OCI-LY1 (cell line): ENCODE data around the gene FSTL3.

Experiments
- H2AFZ ChIP-seq: fragments of 200-600 bp; sonication (generic), shearing (Covaris generic); 2 replicates; pipeline ENCODE4 v1.6.0; 2014; ENCODE audit warnings: antibody characterized with exemption, mild to moderate bottlenecking, low read length
- H3F3A ChIP-seq: fragments of 200-600 bp; sonication (generic), shearing (Covaris generic); 2 replicates; pipeline ENCODE4 v1.6.0; 2014; ENCODE audit warnings: mild to moderate bottlenecking, antibody characterized with exemption, low read length, moderate library complexity; ENCODE audit not compliant: insufficient read depth
- H3K27ac ChIP-seq: fragments of 200-600 bp; sonication (generic); 2 replicates; pipeline ENCODE4 v1.5.1; 2014; ENCODE audit warnings: low read length, mixed run types, mild to moderate bottlenecking, low read depth; ENCODE audit not compliant: poor library complexity, severe bottlenecking
- H3K27me3 ChIP-seq: fragments of 200-600 bp; sonication (generic); 2 replicates; pipeline ENCODE4 v1.6.0; 2014; ENCODE audit warnings: antibody characterized with exemption, mild to moderate bottlenecking, low read length, moderate library complexity; ENCODE audit not compliant: insufficient read depth
- H3K36me3 ChIP-seq: fragments of 200-600 bp; sonication (generic); 2 replicates; pipeline ENCODE4 v1.6.1; 2014; ENCODE audit warnings: mild to moderate bottlenecking, antibody characterized with exemption, low read length, moderate library complexity, mixed read lengths; ENCODE audit not compliant: insufficient read depth
- H3K4me1 ChIP-seq: fragments of 200-600 bp; sonication (generic); 2 replicates; pipeline ENCODE4 v1.5.1; 2014; ENCODE audit warnings: mild to moderate bottlenecking, low read length, moderate library complexity; ENCODE audit not compliant: insufficient read depth, severe bottlenecking
- H3K4me2 ChIP-seq: fragments of 200-600 bp; sonication (generic), shearing (Covaris generic); 2 replicates; pipeline ENCODE4 v1.6.1; 2014; ENCODE audit warnings: low read length
- H3K4me3 ChIP-seq: fragments of 200-600 bp; sonication (generic); 2 replicates; pipeline ENCODE4 v1.5.1; 2014; ENCODE audit warnings: low read length, low read depth, mild to moderate bottlenecking, mixed read lengths; ENCODE audit not compliant: poor library complexity, severe bottlenecking
- H3K79me2 ChIP-seq: fragments of 200-600 bp; shearing (Covaris generic); 2 replicates; pipeline ENCODE4 v1.6.1; 2016; ENCODE audit warnings: mixed run types, low read length, mixed read lengths; ENCODE audit not compliant: insufficient read depth
- H3K9ac ChIP-seq: fragments of 200-600 bp; sonication (generic), shearing (Covaris generic); 2 replicates; pipeline ENCODE4 v1.6.1; 2014; ENCODE audit warnings: mild to moderate bottlenecking, low read length, mixed read lengths
- H3K9me2 ChIP-seq: fragments of 200-600 bp; sonication (generic), shearing (Covaris generic); 2 replicates; pipeline ENCODE4 v1.6.1; 2014; ENCODE audit warnings: low read depth, mild to moderate bottlenecking, low read length, mixed read lengths
- H3K9me3 ChIP-seq: fragments of 200-600 bp; shearing (Covaris generic); 2 replicates; pipeline ENCODE4 v1.6.1; 2014; ENCODE audit warnings: low read length, mixed read lengths
- H4K20me1 ChIP-seq: fragments of 200-600 bp; sonication (generic), shearing (Covaris generic); 2 replicates; pipeline ENCODE4 v1.6.0; 2016; ENCODE audit warnings: mild to moderate bottlenecking, low read length; ENCODE audit not compliant: insufficient read depth
- EZH2 ChIP-seq: fragments of 200-600 bp; sonication (generic), shearing (Covaris generic); IDR thresholded peaks from 2 replicates; pipeline ENCODE4 v1.8.0; 2017; ENCODE audit warnings: borderline replicate concordance, mixed run types, mild to moderate bottlenecking, antibody characterized with exemption, low read length, moderate library complexity, mixed read lengths
- TF ChIP-seq, protein P1 (sequence below): fragments of 200-600 bp; sonication (generic), shearing (Covaris generic); IDR thresholded peaks from 2 replicates; pipeline ENCODE4 v1.5.1; 2017; ENCODE audit warnings: mild to moderate bottlenecking, antibody characterized with exemption, low read length, moderate library complexity, mixed read lengths

FSTL3 gene

DNA sequence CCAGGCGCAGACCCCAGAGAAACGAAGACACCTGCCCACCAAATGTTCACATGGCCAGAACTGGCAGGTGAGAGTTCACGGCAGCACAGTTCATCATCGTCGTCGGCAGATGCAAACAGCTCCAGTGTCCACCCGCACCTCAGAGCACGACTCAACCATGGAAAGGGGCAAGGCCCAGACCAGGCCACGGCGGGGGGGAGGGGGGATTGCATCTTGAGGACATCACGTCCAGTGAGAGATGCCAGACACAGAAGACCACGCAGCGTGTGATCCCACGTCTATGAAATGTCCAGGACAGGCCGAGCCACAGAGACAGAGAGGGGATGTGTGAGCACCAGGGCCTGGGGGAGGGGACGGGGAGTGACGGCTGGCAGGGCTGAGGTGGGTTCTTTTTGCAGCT lies 20.5 kb upstream of the FSTL3 start:
- H3K9ac ChIP-seq, result no peak overlapping the region
- no peaks in the 10 kb centered on the region for H3K9me2 ChIP-seq
- peaks cover 70% of the 10 kb centered on the region for H3K36me3 ChIP-seq
- no peaks in the 10 kb centered on the region for H4K20me1 ChIP-seq
- TF ChIP-seq, protein P1, sequence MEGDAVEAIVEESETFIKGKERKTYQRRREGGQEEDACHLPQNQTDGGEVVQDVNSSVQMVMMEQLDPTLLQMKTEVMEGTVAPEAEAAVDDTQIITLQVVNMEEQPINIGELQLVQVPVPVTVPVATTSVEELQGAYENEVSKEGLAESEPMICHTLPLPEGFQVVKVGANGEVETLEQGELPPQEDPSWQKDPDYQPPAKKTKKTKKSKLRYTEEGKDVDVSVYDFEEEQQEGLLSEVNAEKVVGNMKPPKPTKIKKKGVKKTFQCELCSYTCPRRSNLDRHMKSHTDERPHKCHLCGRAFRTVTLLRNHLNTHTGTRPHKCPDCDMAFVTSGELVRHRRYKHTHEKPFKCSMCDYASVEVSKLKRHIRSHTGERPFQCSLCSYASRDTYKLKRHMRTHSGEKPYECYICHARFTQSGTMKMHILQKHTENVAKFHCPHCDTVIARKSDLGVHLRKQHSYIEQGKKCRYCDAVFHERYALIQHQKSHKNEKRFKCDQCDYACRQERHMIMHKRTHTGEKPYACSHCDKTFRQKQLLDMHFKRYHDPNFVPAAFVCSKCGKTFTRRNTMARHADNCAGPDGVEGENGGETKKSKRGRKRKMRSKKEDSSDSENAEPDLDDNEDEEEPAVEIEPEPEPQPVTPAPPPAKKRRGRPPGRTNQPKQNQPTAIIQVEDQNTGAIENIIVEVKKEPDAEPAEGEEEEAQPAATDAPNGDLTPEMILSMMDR, result no peak
- no peak for TF ChIP-seq EZH2
- H3K4me1 ChIP-seq, result peaks cover 32% of the 10 kb centered on the region
- no peak overlapping the region for H3K4me3 ChIP-seq
- peaks cover 74% of the 10 kb centered on the region for H3K79me2 ChIP-seq
- no peaks in the 10 kb centered on the region for H3K27me3 ChIP-seq
- no peaks in the 10 kb centered on the region for H3K9me3 ChIP-seq
- no peak overlapping the region for H3K4me2 ChIP-seq
- no peaks in the 10 kb centered on the region for H3F3A ChIP-seq
- H3K27ac ChIP-seq, result no peak overlapping the region
- no peak overlapping the region for H2AFZ ChIP-seq

DNA sequence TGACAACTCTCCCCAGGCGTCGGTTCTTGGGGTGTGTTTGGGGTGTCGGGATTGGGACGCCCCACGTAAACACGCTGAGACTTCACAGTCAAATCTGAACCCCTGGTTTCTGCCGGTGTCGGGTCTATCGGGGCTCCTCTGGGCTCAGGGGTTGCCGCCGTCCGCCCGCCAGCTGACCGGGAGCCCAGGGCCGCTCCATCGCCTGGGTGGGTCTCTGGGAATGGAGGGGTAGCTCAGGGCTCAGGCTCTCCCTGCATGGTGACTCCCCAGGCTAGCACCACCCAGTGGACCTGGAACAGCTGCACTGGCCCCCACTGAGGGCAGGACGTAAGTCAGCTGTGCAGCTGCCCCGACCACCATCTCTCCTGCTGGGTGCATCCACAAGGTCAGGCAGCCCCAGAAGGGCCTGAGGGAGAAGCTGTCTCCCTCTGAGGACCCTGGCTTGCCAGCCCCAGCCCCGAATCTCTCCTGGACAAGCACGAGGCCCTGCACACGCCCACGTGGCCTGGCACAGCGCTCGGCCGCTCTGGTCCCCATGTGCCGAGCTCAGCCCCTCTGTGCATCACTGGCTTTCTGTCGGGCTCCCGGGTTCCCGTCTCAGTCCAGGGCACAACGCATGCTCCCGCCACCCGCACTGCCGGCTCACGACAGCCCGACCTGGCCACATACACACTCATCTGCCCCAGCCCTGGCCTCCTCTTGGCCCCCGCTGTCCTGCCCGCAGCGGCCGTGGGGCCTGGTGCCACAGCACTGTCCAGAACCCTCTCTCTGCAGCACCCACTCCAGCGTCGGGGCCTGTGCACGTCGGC lies 19.2 kb upstream of the FSTL3 start:
- Histone ChIP-seq H3K79me2 (peaks cover 86% of the 10 kb centered on the region), H3K9ac (no peak overlapping the region), H3K9me3 (no peaks in the 10 kb centered on the region), H3K27me3 (no peaks in the 10 kb centered on the region), H3K27ac (no peak overlapping the region), H3K4me2 (peak overlapping the region; percentile 7; the same call in 1 of the 2 replicates), H3K36me3 (peaks cover 58% of the 10 kb centered on the region), H3K4me1 (peaks cover 41% of the 10 kb centered on the region), H3F3A (no peaks in the 10 kb centered on the region), H3K4me3 (no peak overlapping the region), H3K9me2 (no peaks in the 10 kb centered on the region), H4K20me1 (no peaks in the 10 kb centered on the region), H2AFZ (no peak overlapping the region)
- TF ChIP-seq EZH2, result no peak
- TF ChIP-seq, protein P1, result no peak

DNA sequence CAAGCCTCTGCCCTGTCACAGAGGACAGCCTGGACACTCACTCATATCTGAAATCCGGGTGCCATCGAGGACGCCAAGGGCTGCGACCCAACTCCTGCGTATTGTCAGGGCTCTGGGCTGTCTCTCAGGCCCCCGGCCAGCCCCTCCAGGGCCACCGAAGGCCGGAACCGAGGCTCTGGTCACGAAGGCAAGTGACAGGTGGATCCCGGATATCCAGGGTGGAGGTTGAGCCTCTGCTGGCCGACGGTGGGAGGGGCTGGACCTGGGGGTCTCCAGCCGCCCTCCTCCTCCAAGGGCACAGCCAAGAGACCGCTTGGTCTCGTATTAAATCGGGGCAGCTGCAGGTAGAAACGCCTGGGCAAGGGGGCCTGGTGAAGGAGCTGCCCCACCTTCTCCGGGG lies 18.6 kb upstream of the FSTL3 start:
- peaks cover 52% of the 10 kb centered on the region for H3K36me3 ChIP-seq
- no peak overlapping the region for H3K27ac ChIP-seq
- H3K4me3 ChIP-seq, result no peak overlapping the region
- H3K9me3 ChIP-seq, result no peaks in the 10 kb centered on the region
- no peaks in the 10 kb centered on the region for H4K20me1 ChIP-seq
- peaks cover 41% of the 10 kb centered on the region for H3K4me1 ChIP-seq
- no peak overlapping the region for H2AFZ ChIP-seq
- H3K4me2 ChIP-seq, result peak overlapping the region; percentile 7; the same call in 1 of the 2 replicates
- no peak overlapping the region for H3K9ac ChIP-seq
- H3F3A ChIP-seq, result no peaks in the 10 kb centered on the region
- no peaks in the 10 kb centered on the region for H3K27me3 ChIP-seq
- H3K79me2 ChIP-seq, result peaks cover 93% of the 10 kb centered on the region
- no peaks in the 10 kb centered on the region for H3K9me2 ChIP-seq
- no peak for TF ChIP-seq EZH2
- TF ChIP-seq, protein P1, result no peak
